GM12865 (cell line): ENCODE data around the gene ORM2.

Experiments
- DNase-seq: peaks from one replicate; pipeline ENCODE4 v3.0.0; 2010; ENCODE audit warnings: low read depth
- H3K4me3 ChIP-seq: 2 replicates; pipeline ENCODE4 v1.5.1; 2011; ENCODE audit warnings: mild to moderate bottlenecking, low read depth, low read length, control low read depth
- CTCF ChIP-seq: IDR thresholded peaks from 2 replicates; pipeline ENCODE4 v1.5.1; 2011; ENCODE audit warnings: low read length, control low read depth, low read depth, inconsistent platforms; ENCODE audit not compliant: insufficient read depth; ENCODE audit errors: missing control alignments

Gene ORM2

GRCh38 chr9:114345493-114346065 lies 15.9 kb downstream of the ORM2 start:
- no peak overlapping the region for H3K4me3 ChIP-seq
- no peak for DNase-seq
- no peak for TF ChIP-seq CTCF

DNA sequence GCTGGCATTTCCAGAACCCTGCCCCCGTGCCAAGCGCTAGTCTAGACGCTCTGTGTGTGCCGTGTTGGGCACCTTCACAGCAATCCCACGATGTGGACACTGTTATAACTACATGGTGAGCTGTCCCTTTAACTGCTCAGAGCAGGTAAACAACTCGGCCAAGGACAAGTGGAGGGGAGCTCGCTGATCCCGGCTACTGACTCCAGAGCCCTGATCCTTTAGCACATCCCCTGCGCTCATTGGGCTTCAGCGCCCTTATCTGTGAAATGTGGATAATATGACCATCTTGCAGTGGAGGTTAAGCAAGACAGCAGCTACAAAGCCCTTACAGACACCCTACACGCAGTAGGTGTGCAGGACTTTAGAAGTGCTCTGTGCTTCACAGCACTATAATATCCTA lies 16.5 kb downstream of the ORM2 start:
- no peak for DNase-seq

GRCh38 chr9:114347675-114348074 lies 18.0 kb downstream of the ORM2 start:
- H3K4me3 ChIP-seq: no peak overlapping the region
- no peak for DNase-seq
- TF ChIP-seq CTCF: no peak

More for the DNA sequence above, 16.5 kb downstream of the ORM2 start:
- no peak for TF ChIP-seq CTCF
- no peak overlapping the region for H3K4me3 ChIP-seq

DNA sequence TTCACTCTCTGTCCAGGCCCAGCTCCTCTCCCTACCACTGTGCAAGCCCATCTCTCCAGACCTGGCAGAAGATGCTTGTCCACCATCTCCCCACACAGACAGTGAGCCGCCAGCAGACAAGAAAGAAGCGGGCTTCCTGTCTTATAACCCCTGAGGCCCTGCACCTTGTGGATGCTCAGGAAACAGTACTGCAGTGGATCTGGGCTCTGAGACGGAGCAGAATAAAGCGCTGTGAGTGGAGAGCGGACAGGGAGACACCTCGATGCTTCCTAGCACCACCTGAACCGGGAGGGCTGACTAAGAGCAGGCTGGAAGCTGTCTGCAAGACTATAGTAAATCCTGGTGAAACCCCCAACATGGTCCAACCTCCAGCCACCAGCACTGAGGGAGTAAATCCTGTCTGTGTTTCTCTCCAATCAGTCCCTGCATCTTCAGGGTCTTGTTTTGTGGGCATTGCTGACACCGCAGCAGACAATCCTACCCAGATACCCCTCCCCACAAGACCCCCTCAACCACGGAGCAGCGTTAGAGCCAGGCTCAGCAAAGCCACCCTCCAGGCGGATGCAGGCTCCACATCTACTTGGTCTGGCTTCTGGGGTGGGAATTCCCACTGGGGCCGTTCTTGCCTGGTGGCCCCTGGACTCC lies 18.7 kb downstream of the ORM2 start:
- TF ChIP-seq CTCF: no peak
- no peak for DNase-seq
- no peak overlapping the region for H3K4me3 ChIP-seq

DNA sequence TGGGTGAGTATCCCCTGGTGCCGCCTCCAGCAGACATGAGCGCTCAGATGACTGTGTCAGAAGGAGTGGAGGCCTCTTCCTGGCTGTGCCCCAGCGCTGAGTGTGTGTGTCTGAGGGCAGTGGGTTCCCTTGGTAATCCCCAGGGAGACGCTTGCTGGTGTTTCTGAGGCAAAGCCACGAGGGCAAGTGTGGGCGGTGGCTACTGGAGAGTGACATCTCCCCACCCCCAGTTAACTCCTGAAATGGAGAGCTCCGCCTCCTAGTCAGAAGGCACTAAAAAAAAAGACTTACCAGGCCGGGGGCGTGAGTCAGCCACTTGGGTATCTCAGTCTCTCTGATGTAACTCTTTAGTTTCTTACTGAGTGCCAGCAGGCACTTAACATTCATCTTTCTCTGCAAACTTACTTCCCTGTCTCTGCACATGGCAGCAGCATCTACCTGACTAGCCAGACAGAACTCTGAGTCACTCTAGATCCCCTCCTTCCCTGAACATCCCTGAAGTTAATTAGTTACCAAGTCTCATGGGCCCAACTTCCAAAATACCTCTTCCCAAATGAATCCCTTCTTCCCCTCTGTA lies 19.3 kb downstream of the ORM2 start:
- no peak overlapping the region for H3K4me3 ChIP-seq
- TF ChIP-seq CTCF: no peak
- peak; percentile 89 for DNase-seq

- TF ChIP-seq CTCF: no peak
- H3K4me3 ChIP-seq: no peak overlapping the region
- no peak for DNase-seq
Measured at GRCh38 chr9:114349713-114350480, 20.2 kb downstream of the ORM2 start.
